CD4-positive, CD25-positive, alpha-beta regulatory T cell (primary cell): ENCODE data around the gene YAF2. TPM values are rescaled to one million over a fixed set of nuclear protein-coding genes. Genes with fewer than 3 reads are reported as not detected.
A peak's percentile ranks its signal among the peaks of the same experiment; 100 is the strongest.

Experiments used
- ATAC-seq, 2 donors: fragments of 150-1000 bp; cut with Tn5 transposase; one replicate each; pipeline ENCODE4 v1.10.0; 2021; ENCODE audit warnings: low read depth in 2 of 2, moderate number of reproducible peaks in 2 of 2, moderate library complexity in 1 of 2
- DNase-seq, 3 donors: peaks; one replicate each; pipeline versions ENCODE4 v3.0.0 to v3.0.0-alpha.2; 2012 to 2022; ENCODE audit warnings: mixed read lengths in 1 of 3
- H3K27ac ChIP-seq: one replicate; pipeline ENCODE4 v1.7.0; 2013; ENCODE audit warnings: mild to moderate bottlenecking, low read length; ENCODE audit not compliant: insufficient read depth, poor library complexity, severe bottlenecking
- H3K27me3 ChIP-seq: one replicate; pipeline ENCODE4 v1.7.0; 2013; ENCODE audit warnings: low read length; ENCODE audit not compliant: control insufficient read depth, insufficient read depth
- H3K36me3 ChIP-seq: one replicate; pipeline ENCODE4 v1.7.0; 2013; ENCODE audit warnings: mild to moderate bottlenecking, low read length, moderate library complexity; ENCODE audit not compliant: control insufficient read depth, insufficient read depth
- H3K4me1 ChIP-seq: 2 replicates; pipeline ENCODE4 v1.7.0; 2013; ENCODE audit warnings: mild to moderate bottlenecking, low read length; ENCODE audit not compliant: insufficient read depth, control insufficient read depth, poor library complexity, severe bottlenecking
- H3K4me3 ChIP-seq: one replicate; pipeline ENCODE4 v1.7.0; 2013; ENCODE audit warnings: low read depth, mild to moderate bottlenecking, low read length, moderate library complexity
- H3K9me3 ChIP-seq, 2 experiments: 1 replicate in 1 of 2; 2 replicates in 1 of 2; pipeline ENCODE4 v1.7.0; 2013; ENCODE audit warnings: low read length in 2 of 2, mild to moderate bottlenecking in 1 of 2, moderate library complexity in 1 of 2; ENCODE audit not compliant: control insufficient read depth in 2 of 2
- H3K27ac Mint-ChIP-seq, 3 donors: one replicate each; pipeline ENCODE4 v1.8.0; 2020 to 2022; ENCODE audit warnings: mild to moderate bottlenecking in 3 of 3, mixed read lengths in 3 of 3, moderate library complexity in 2 of 3
- H3K27me3 Mint-ChIP-seq: one replicate; pipeline ENCODE4 v1.8.0; 2022; ENCODE audit warnings: mild to moderate bottlenecking, mixed read lengths
- H3K36me3 Mint-ChIP-seq: one replicate; pipeline ENCODE4 v1.8.0; 2020; ENCODE audit warnings: mixed read lengths
- H3K4me1 Mint-ChIP-seq, 4 donors: one replicate each; pipeline ENCODE4 v1.8.0; 2020 to 2022; ENCODE audit warnings: mixed read lengths in 4 of 4, mild to moderate bottlenecking in 1 of 4
- H3K4me3 Mint-ChIP-seq, 4 donors: one replicate each; pipeline ENCODE4 v1.8.0; 2020 to 2022; ENCODE audit warnings: mild to moderate bottlenecking in 4 of 4, mixed read lengths in 4 of 4, moderate library complexity in 3 of 4
- H3K9me3 Mint-ChIP-seq, 7 donors: one replicate each; pipeline ENCODE4 v1.8.0; 2020 to 2022; ENCODE audit warnings: mixed read lengths in 7 of 7, mild to moderate bottlenecking in 3 of 7, moderate library complexity in 2 of 7
- polyA plus RNA-seq, 4 donors: library from polyadenylated mRNA; unstranded; fragments of 300-500 nt; fragmentation: Illumina TruSeq; gene quantifications; one replicate each; pipeline ENCODE4 v1.2.3, GENCODE V29; 2021
- total RNA-seq: library from RNA; stranded (reverse); gene quantifications from one replicate; pipeline ENCODE4 v1.2.3, GENCODE V29; 2022

Gene YAF2
- total and polyA plus RNA-seq, 5 donors from 2014 or later, result 14.4 to 73.3 (median 21.1) TPM

DNA sequence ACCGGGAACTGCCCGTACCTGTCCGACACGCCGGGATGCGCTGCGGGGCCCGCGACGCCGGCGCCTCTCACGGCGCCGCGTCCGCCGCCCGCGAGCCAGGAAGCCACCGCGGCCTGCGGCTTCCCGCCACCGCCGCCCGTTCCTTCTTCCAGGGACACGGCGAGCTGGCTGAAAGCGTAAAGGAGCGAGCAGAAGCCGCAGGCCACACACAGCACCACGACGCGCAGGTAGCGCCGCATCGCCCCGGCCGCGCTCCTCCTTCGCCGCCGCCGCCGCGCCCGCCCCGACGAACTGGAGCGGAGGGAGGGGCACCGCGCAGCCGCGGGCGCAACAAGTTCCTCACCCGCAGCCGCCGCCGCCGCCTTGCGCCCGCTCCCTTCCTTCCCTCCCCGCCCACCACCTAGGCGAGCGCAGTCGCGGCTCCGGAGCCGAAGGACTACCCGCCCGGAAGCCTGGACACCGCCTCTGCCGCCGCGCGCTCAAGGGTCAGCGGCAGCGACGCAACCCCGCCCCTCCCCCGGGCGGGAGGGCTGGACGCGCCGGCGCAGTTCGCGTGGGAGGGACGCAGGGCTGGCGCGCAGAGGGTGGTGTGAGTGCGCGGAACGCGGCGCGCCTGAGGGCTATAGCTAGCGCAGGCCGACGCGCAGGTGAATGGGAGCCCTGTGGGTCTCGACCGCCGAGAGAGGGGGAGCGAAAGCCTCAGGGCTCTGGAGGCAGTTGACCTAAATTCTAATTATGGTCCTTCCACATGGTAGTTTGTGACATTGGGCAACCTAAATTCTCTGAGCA is 93.4 kb downstream of the YAF2 start, which contains the start of gene GXYLT1:
Gene GXYLT1 (minus strand): TSS at position 467 of the 789 bp plus-strand sequence. CDS start 228 bp downstream, at position 239.
- peak within 1 kb of the TSS; percentile 88 for H3K4me3 ChIP-seq
- peak within 1 kb of the TSS; percentile 92 to 98 (median 94) for H3K27ac Mint-ChIP-seq
- H3K4me1 Mint-ChIP-seq, result peaks cover 22 to 46% (median 38%) of the 10 kb centered on the region in 4 donors
- no peaks in the 10 kb centered on the region for H3K36me3 Mint-ChIP-seq
- H3K36me3 ChIP-seq, result no peaks in the 10 kb centered on the region
- peak within 1 kb of the TSS; percentile 33 for H3K27ac ChIP-seq
- peaks cover 18% of the 10 kb centered on the region for H3K4me1 ChIP-seq
- H3K27me3 Mint-ChIP-seq, result peaks cover 6% of the 10 kb centered on the region
- H3K27me3 ChIP-seq, result no peaks in the 10 kb centered on the region
- DNase-seq, result peak; percentile 71 to 84 (median 76)
- no peaks in the 10 kb centered on the region for H3K9me3 ChIP-seq
- peaks cover 0 to 3% (median 0%) of the 10 kb centered on the region in 7 donors for H3K9me3 Mint-ChIP-seq
- peak; percentile 86 to 89 for ATAC-seq
- H3K4me3 Mint-ChIP-seq, result peak within 1 kb of the TSS; percentile 95 to 99 (median 96)

DNA sequence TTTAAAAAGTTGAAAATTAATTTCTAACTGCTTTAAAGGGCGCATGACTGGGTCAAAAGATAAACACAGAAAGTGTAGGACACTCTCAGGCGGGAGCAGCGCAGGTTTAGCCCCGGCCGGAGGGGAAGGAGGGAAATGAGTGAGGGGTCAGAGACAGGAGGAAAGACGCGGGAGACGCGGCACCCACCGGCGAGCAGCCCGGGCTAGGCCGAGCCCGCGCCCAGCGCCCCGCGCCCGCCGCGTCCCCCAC is 94.0 kb downstream of the YAF2 start:
- Histone ChIP-seq H3K36me3 (no peaks in the 10 kb centered on the region), H3K27me3 (no peaks in the 10 kb centered on the region), H3K9me3 (no peaks in the 10 kb centered on the region), H3K4me1 (peaks cover 18% of the 10 kb centered on the region), H3K4me3 (peak overlapping the region; percentile 81), H3K27ac (no peak overlapping the region)
- Mint-ChIP-seq H3K27ac (peak overlapping the region; percentile 74 to 94 (median 88)), H3K4me3 (peak overlapping the region; percentile 95 to 99 (median 96)), H3K9me3 (peaks cover 0 to 3% (median 0%) of the 10 kb centered on the region in 7 donors), H3K27me3 (peaks cover 6% of the 10 kb centered on the region), H3K4me1 (peaks cover 22 to 50% (median 41%) of the 10 kb centered on the region in 4 donors), H3K36me3 (no peaks in the 10 kb centered on the region)
- ATAC-seq (no peak), DNase-seq (no peak)

DNA sequence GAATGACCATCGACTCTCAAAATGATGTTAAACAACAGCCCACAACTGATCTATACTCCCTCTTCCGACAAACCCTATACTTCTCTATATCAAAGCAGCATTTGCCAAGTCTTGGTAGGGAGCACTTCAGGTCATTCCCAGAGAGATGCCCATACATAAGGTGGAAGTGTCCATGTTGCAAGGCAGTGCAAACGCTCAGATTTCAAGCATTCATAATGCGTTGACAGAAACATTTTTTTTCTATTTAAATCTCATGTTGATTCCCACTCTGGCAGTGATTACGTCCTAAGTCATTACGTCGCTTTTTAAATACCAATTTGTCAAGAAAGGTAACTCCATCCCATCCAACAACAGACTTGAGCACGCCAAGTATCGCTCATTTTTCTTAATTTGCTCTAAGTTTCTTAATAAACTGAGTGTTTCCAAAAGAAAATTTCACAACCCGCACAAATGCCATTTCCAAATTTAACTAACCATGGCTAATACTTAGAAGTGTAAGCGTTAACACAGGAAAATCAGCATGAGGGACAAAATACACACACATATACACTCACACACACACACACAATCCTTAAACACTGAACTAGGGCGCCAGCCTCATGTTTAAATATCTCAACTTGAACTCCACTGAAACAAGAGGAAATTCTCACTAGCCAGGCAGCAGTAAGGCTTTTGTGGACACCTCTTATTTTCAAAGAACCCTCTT is 94.4 kb downstream of the YAF2 start:
- H3K27me3 ChIP-seq, result no peaks in the 10 kb centered on the region
- H3K9me3 ChIP-seq, result no peaks in the 10 kb centered on the region
- Mint-ChIP-seq H3K27ac (peak overlapping the region; percentile 74 to 94 (median 88)), H3K27me3 (peaks cover 6% of the 10 kb centered on the region), H3K9me3 (peaks cover 0 to 3% (median 0%) of the 10 kb centered on the region in 7 donors), H3K4me3 (peak overlapping the region; percentile 95 to 99 (median 96)), H3K4me1 (peaks cover 22 to 50% (median 41%) of the 10 kb centered on the region in 4 donors), H3K36me3 (no peaks in the 10 kb centered on the region)
- ATAC-seq (no peak), DNase-seq (peak in 1 of 3 donors; percentile 37)
- peak overlapping the region; percentile 81 for H3K4me3 ChIP-seq
- peaks cover 18% of the 10 kb centered on the region for H3K4me1 ChIP-seq
- H3K27ac ChIP-seq, result no peak overlapping the region
- H3K36me3 ChIP-seq, result no peaks in the 10 kb centered on the region

DNA sequence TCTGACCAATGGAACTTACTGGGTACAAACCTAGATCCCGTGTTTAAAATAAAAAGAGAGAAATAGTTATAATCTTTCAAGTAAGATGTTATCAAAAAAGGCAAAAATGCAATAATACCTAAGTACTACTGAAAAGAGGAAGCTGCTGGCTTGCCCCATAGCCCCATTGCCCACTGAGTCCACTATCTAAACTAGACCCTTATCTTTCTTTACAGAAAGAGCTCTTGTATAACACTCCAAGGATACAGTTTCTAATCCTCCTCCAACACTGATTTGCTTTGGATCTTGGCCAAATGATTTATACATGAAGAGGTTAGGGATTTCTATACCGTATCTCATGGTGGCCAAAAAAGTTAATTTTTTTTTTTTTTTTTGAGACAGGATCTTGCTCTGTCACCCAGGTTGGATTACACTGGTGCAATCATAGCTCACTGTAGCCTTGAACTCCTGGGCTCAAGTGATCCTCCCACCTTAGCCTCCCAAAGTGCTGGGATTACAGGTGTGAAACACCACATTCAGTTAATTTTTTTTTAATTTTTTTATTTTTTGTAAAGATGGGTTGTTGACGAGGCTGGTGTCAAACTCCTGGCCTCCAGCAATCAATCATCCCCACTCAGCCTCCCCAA is 96.0 kb downstream of the YAF2 start:
- peaks cover 18% of the 10 kb centered on the region for H3K4me1 ChIP-seq
- no peak for DNase-seq
- no peaks in the 10 kb centered on the region for H3K36me3 ChIP-seq
- Mint-ChIP-seq H3K4me3 (peak overlapping the region in 2 of 4 donors; percentile 46 to 84), H3K9me3 (peaks cover 0 to 3% (median 0%) of the 10 kb centered on the region in 7 donors), H3K36me3 (no peaks in the 10 kb centered on the region), H3K27me3 (peaks cover 6% of the 10 kb centered on the region), H3K27ac (no peak overlapping the region), H3K4me1 (peaks cover 22 to 50% (median 44%) of the 10 kb centered on the region in 4 donors)
- no peak for ATAC-seq
- no peak overlapping the region for H3K27ac ChIP-seq
- H3K4me3 ChIP-seq, result no peak overlapping the region
- no peaks in the 10 kb centered on the region for H3K27me3 ChIP-seq
- no peaks in the 10 kb centered on the region for H3K9me3 ChIP-seq

DNA sequence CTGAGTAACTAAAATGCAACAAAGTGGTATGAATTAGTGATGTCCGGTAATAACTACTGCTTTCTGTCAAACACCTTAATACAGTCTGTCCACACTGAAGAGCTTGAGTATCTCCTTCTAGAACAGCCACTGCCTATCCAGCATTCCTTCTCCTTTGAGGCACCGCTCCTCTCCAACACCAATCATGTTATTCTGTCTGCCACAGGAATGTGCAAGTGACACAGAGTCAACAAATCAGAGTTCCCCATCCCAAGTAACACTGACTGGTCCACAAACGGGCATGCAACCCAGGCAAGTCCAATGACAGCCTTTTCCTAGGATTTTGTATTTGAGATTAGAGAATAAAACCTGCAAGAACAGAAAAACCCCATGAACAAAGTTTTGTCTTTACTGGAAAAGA is 97.1 kb downstream of the YAF2 start:
- no peak for DNase-seq
- H3K9me3 ChIP-seq, result no peaks in the 10 kb centered on the region
- H3K36me3 Mint-ChIP-seq, result no peaks in the 10 kb centered on the region
- H3K4me3 ChIP-seq, result no peak overlapping the region
- H3K27me3 Mint-ChIP-seq, result peaks cover 6% of the 10 kb centered on the region
- peaks cover 18% of the 10 kb centered on the region for H3K4me1 ChIP-seq
- no peak overlapping the region for H3K4me3 Mint-ChIP-seq
- H3K4me1 Mint-ChIP-seq, result peaks cover 20 to 57% (median 50%) of the 10 kb centered on the region in 4 donors
- H3K9me3 Mint-ChIP-seq, result peaks cover 0 to 3% (median 0%) of the 10 kb centered on the region in 7 donors
- H3K27ac Mint-ChIP-seq, result peak overlapping the region in 1 of 3 donors; percentile 21
- H3K27ac ChIP-seq, result no peak overlapping the region
- no peaks in the 10 kb centered on the region for H3K36me3 ChIP-seq
- H3K27me3 ChIP-seq, result no peaks in the 10 kb centered on the region
- no peak for ATAC-seq

DNA sequence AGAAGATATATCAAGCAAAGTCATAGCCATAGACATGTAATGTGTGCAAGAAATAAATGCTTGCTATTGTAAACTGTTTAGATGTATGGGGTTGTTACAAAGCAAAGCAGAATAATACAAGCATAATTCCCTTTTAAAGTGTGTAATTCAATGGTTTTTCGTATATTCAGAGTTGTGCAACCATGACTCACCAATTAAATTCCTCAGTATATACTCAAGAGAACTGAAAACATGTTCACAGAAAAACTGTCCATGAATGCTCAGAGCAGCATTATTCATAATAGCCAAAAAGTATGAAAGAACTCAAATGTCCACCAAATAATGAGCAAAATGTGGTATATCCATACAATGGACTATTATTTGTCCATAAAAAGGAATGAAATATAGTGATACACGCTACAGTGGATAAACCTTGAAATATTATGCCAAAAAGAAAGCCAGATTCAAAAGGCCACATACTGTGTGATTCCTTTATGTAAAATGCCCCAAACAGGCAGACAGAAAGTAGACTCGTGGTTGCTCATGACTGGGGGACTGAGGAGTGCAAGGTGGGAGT is 102.7 kb downstream of the YAF2 start:
- H3K27me3 ChIP-seq, result no peaks in the 10 kb centered on the region
- Mint-ChIP-seq H3K9me3 (no peaks in the 10 kb centered on the region), H3K36me3 (peaks cover 3% of the 10 kb centered on the region), H3K4me3 (no peak overlapping the region), H3K4me1 (peaks cover 11 to 56% (median 45%) of the 10 kb centered on the region in 4 donors), H3K27me3 (no peaks in the 10 kb centered on the region), H3K27ac (no peak overlapping the region)
- no peak for ATAC-seq
- H3K36me3 ChIP-seq, result no peaks in the 10 kb centered on the region
- no peak overlapping the region for H3K27ac ChIP-seq
- H3K9me3 ChIP-seq, result no peaks in the 10 kb centered on the region
- no peaks in the 10 kb centered on the region for H3K4me1 ChIP-seq
- no peak for DNase-seq
- H3K4me3 ChIP-seq, result no peak overlapping the region

DNA sequence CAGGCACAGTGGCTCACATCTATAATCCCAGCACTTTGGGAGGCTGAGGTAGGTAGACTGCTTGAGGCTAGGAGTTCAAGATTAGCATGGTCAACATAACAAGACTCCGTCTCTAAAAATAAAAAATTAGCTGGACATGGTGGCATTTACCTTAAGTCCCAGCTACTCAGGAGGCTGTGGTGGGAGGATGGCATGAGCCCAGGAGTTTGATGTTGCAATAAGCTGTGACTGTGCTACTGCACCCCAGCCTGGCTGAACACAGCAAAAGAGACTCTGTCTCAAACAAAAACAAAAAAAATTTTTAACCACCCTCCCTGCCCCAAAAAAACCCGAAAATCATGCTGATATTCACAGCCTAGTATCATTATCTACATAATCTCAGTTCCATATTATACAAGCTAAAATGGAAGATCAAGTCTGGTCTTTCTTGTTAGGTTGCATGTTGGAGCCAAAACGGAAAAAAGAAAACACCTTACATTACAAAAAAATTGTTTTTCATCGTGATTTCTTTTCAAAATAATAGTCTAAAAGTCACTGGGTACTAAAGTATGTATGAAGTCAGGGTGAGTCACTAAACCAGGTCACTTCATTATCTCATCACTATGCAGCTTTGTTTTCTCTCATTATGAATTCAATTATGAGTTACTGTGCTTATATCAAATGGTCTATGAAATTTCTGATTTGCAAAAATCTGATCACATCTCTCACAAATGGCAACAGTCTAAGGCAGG is 107.2 kb downstream of the YAF2 start:
- H3K27ac ChIP-seq, result no peak overlapping the region
- no peaks in the 10 kb centered on the region for H3K27me3 Mint-ChIP-seq

More for the DNA sequence above, 107.2 kb downstream of the YAF2 start:
- no peak overlapping the region for H3K4me3 ChIP-seq
- no peaks in the 10 kb centered on the region for H3K36me3 ChIP-seq
- peak overlapping the region in 2 of 3 donors; percentile 52 to 73 for H3K27ac Mint-ChIP-seq
- H3K27me3 ChIP-seq, result no peaks in the 10 kb centered on the region
- ATAC-seq, result peak in 1 of 2 donors; percentile 50
- H3K9me3 Mint-ChIP-seq, result no peaks in the 10 kb centered on the region
- H3K36me3 Mint-ChIP-seq, result peaks cover 3% of the 10 kb centered on the region
- DNase-seq, result no peak
- peaks cover 15 to 60% (median 44%) of the 10 kb centered on the region in 4 donors for H3K4me1 Mint-ChIP-seq
- H3K4me1 ChIP-seq, result no peaks in the 10 kb centered on the region
- H3K4me3 Mint-ChIP-seq, result no peak overlapping the region
- H3K9me3 ChIP-seq, result no peaks in the 10 kb centered on the region
